ENCODE measurements around the gene IL13. TPM values are rescaled to one million over a fixed set of nuclear protein-coding genes. Genes with fewer than 3 reads are reported as not detected.

IL13 gene
- total RNA-seq, 1 experiment from 2014 or later, result not detected

DNA sequence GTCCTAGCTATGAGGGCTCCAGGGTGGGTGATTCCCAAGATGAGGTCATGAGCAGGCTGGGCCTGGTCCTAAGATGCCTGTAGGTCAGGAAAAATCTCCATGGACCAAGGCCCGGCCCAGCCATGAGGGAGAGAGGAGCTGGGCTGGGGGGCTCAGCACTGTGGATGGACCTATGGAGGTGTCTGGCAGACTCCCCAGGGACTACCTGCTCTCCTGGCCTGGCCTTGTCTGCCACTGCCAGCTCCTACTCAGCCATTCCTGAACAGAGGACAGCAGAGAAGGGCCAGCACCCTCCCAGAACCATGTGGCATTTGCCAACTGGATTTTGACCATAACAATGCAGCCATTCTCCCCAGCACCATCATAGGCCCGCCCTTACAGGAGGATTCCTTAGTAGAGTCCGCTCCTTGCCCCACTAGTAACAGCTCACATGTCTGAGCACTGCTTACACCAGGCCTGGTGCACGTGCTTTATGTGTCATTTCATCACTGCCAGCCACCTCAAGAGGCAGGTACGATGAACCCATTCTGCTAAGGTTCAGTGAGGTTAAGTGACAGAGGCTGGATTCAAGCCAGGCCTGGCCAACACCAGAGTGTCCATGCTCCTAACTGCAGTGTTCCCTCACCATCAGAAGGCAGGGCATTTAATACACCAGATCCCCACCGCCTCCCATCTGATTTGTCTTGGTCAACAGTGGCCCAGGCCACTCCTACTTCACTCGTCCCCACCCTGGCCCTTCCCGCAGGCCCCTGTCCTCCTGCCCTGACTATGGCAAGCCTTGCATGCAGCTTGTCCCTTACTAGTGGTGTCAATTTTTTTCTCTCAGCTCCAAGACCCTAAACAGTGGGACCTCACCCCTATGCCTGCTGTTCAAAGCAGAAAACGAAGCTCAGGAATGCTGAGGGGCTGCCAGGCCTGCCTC, 669 bp downstream of the IL13 start:
- Histone ChIP-seq H3K27me3 (ENCODE audit: insufficient read depth, low read length) (no peaks in the 10 kb centered on the region), H3K36me3 (ENCODE audit: control insufficient read depth in 1 of 2, insufficient read depth in 2 of 2, low read length in 2 of 2) (no peaks in the 10 kb centered on the region), H3K4me3 (replicated peaks in 1 of 2; ENCODE audit: low read depth in 1 of 2, low read length in 2 of 2) (no peak overlapping the region), H3K4me1 (ENCODE audit: control insufficient read depth in 1 of 2, insufficient read depth in 2 of 2, low read length in 2 of 2) (no peaks in the 10 kb centered on the region), H3K79me2 (ENCODE audit: insufficient read depth, low read length) (no peaks in the 10 kb centered on the region), H4K20me1 (ENCODE audit: insufficient read depth) (no peaks in the 10 kb centered on the region), H3K9me3 (ENCODE audit: control insufficient read depth in 1 of 2, insufficient read depth in 1 of 2, low read depth in 1 of 2, low read length in 2 of 2) (no peaks in the 10 kb centered on the region), H2AFZ (ENCODE audit: low read depth, low read length, poor library complexity, severe bottlenecking) (no peak overlapping the region), H3K9ac (ENCODE audit: low read length) (no peak overlapping the region), H3K4me2 (ENCODE audit: low read length) (no peak overlapping the region), H3K9me2 (ENCODE audit: insufficient read depth) (no peaks in the 10 kb centered on the region), H3K27ac (ENCODE audit: low read depth, low read length) (no peak overlapping the region)
- ChIA-PET POLR2A (no interaction called here), CTCF (no interaction called here), RAD21 (ENCODE audit: low non-redundant PET in 1 of 2, low total read pairs in 2 of 2, uncharacterized antibody in 2 of 2, unreplicated experiment in 2 of 2) (no interaction called here)
- no TSS peak for BruUV-seq (replicated peaks)
- DNase-seq (ENCODE audit: low read depth, low spot score), result no peak
- intact Hi-C loops (cut with micrococcal nuclease), result no loop called here
- ATAC-seq, result no peak
- TF ChIP-seq EZH2phosphoT487 (IDR thresholded peaks at IDR 0.05; ENCODE audit: borderline replicate concordance) (no peak), TCF7L2 (IDR thresholded peaks at IDR 0.05; ENCODE audit: borderline replicate concordance, extremely low read depth, insufficient read depth, insufficient read length) (no peak), ELF1 (IDR thresholded peaks at IDR 0.05; ENCODE audit: borderline replicate concordance, low read depth) (no peak), RAD21 (IDR thresholded peaks at IDR 0.05; ENCODE audit: low read depth) (no peak), POLR2A (IDR thresholded peaks at IDR 0.05; ENCODE audit: borderline replicate concordance, extremely low read depth, insufficient read depth, insufficient read length) (no peak), EGR1 (IDR thresholded peaks at IDR 0.05; ENCODE audit: low read depth) (no peak), FOSL1 (IDR thresholded peaks at IDR 0.05; ENCODE audit: low read depth) (no peak), CBX3 (IDR thresholded peaks at IDR 0.05; ENCODE audit: low read depth) (no peak), YY1 (IDR thresholded peaks at IDR 0.05; ENCODE audit: extremely low read depth, insufficient replicate concordance, low read depth, low read length) (no peak), ZFX (IDR thresholded peaks at IDR 0.05) (no peak), ZNF274 (IDR thresholded peaks at IDR 0.05; ENCODE audit: low read depth, low read length) (no peak)
- TF ChIP-seq, protein P1, sequence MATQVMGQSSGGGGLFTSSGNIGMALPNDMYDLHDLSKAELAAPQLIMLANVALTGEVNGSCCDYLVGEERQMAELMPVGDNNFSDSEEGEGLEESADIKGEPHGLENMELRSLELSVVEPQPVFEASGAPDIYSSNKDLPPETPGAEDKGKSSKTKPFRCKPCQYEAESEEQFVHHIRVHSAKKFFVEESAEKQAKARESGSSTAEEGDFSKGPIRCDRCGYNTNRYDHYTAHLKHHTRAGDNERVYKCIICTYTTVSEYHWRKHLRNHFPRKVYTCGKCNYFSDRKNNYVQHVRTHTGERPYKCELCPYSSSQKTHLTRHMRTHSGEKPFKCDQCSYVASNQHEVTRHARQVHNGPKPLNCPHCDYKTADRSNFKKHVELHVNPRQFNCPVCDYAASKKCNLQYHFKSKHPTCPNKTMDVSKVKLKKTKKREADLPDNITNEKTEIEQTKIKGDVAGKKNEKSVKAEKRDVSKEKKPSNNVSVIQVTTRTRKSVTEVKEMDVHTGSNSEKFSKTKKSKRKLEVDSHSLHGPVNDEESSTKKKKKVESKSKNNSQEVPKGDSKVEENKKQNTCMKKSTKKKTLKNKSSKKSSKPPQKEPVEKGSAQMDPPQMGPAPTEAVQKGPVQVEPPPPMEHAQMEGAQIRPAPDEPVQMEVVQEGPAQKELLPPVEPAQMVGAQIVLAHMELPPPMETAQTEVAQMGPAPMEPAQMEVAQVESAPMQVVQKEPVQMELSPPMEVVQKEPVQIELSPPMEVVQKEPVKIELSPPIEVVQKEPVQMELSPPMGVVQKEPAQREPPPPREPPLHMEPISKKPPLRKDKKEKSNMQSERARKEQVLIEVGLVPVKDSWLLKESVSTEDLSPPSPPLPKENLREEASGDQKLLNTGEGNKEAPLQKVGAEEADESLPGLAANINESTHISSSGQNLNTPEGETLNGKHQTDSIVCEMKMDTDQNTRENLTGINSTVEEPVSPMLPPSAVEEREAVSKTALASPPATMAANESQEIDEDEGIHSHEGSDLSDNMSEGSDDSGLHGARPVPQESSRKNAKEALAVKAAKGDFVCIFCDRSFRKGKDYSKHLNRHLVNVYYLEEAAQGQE (IDR thresholded peaks at IDR 0.05; ENCODE audit: low read depth), result no peak
- TF ChIP-seq, protein P2, sequence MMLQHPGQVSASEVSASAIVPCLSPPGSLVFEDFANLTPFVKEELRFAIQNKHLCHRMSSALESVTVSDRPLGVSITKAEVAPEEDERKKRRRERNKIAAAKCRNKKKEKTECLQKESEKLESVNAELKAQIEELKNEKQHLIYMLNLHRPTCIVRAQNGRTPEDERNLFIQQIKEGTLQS (IDR thresholded peaks at IDR 0.05), result no peak
- TF ChIP-seq, protein P3, sequence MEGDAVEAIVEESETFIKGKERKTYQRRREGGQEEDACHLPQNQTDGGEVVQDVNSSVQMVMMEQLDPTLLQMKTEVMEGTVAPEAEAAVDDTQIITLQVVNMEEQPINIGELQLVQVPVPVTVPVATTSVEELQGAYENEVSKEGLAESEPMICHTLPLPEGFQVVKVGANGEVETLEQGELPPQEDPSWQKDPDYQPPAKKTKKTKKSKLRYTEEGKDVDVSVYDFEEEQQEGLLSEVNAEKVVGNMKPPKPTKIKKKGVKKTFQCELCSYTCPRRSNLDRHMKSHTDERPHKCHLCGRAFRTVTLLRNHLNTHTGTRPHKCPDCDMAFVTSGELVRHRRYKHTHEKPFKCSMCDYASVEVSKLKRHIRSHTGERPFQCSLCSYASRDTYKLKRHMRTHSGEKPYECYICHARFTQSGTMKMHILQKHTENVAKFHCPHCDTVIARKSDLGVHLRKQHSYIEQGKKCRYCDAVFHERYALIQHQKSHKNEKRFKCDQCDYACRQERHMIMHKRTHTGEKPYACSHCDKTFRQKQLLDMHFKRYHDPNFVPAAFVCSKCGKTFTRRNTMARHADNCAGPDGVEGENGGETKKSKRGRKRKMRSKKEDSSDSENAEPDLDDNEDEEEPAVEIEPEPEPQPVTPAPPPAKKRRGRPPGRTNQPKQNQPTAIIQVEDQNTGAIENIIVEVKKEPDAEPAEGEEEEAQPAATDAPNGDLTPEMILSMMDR (IDR thresholded peaks at IDR 0.05 in 2 of 3, conservative IDR thresholded peaks at IDR 0.05 in 1 of 3; ENCODE audit: borderline replicate concordance in 1 of 3, insufficient read depth in 1 of 3, low read depth in 2 of 3, low read length in 2 of 3), result no peak

Data from HCT116 (cell line).